ENCODE data around the gene RBM18. TPM values are rescaled to one million over a fixed set of nuclear protein-coding genes. Genes with fewer than 3 reads are reported as not detected.

The RBM18 gene
- total RNA-seq, 1 donor: 11.2 TPM

GRCh38 chr9:122218071-122218934 lies 46.3 kb downstream of the RBM18 start:
- DNase-seq (ENCODE audit: low read depth): no peak
- no peak overlapping the region for H3K4me3 ChIP-seq (ENCODE audit: low read depth, low read length)
- no peak for TF ChIP-seq CTCF (IDR thresholded peaks at IDR 0.05; ENCODE audit: insufficient read depth, low read depth, low read length)

DNA sequence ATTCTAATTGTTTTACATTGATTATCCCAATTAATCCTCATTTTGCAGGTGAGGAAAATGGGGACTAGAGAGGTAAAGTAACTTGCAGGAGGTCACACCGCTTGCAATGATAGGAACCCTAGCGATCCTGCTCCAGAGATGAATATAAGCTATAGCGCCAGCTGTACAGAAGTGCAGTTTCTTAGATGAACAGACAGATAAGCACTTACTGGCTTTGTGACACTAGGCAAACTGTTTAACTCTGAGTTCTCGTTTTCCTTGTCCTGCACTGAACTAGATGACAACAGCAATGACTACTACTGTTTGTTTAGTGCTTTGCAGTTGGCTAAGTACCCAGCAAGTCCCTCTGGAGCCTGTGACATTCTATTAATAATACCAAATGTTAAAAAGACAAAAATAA lies 47.0 kb downstream of the RBM18 start:
- TF ChIP-seq CTCF (IDR thresholded peaks at IDR 0.05; ENCODE audit: insufficient read depth, low read depth, low read length): no peak
- H3K4me3 ChIP-seq (ENCODE audit: low read depth, low read length): no peak overlapping the region
- no peak for DNase-seq (ENCODE audit: low read depth)

- no peak overlapping the region for H3K4me3 ChIP-seq (ENCODE audit: low read depth, low read length)
- no peak for DNase-seq (ENCODE audit: low read depth)
- no peak for TF ChIP-seq CTCF (IDR thresholded peaks at IDR 0.05; ENCODE audit: insufficient read depth, low read depth, low read length)
Observed at GRCh38 chr9:122216798-122217418, 47.7 kb downstream of the RBM18 start.

GRCh38 chr9:122216138-122216797 lies 48.4 kb downstream of the RBM18 start:
- DNase-seq (ENCODE audit: low read depth): no peak
- H3K4me3 ChIP-seq (ENCODE audit: low read depth, low read length): no peak overlapping the region
- TF ChIP-seq CTCF (IDR thresholded peaks at IDR 0.05; ENCODE audit: insufficient read depth, low read depth, low read length): no peak

DNA sequence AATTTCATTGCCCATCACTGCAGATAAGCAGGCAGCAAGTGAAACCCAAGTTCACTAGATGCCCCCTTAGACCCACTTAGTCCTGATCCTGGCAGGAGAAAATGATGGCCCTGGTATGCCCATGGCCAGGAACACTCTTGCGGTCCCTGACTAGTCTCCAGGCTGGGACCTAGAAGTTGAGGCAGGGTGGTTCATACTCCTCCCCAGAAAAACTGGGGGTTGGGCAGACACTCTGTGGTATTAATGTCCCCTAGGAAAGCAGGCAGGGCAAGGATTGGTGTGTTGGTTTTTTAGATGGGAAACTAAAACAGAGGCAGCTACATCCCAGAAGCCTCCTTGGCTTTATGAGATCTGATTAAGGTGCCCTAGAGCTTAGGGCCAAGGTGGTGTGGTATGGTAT lies 49.0 kb downstream of the RBM18 start:
- no peak for DNase-seq (ENCODE audit: low read depth)
- H3K4me3 ChIP-seq (ENCODE audit: low read depth, low read length): no peak overlapping the region
- no peak for TF ChIP-seq CTCF (IDR thresholded peaks at IDR 0.05; ENCODE audit: insufficient read depth, low read depth, low read length)

- no peak for TF ChIP-seq CTCF (IDR thresholded peaks at IDR 0.05; ENCODE audit: insufficient read depth, low read depth, low read length)
- peak overlapping the region; percentile 11 for H3K4me3 ChIP-seq (ENCODE audit: low read depth, low read length)
- DNase-seq (ENCODE audit: low read depth): no peak
Observed at GRCh38 chr9:122214507-122214906, 50.1 kb downstream of the RBM18 start.

Data from fibroblast of villous mesenchyme (primary cell).